Osteoblast (primary cell): Measurements from ENCODE around the gene EIF4E1B. TPM values are rescaled to one million over a fixed set of nuclear protein-coding genes. Genes with fewer than 3 reads are reported as not detected.

Source experiments
- DNase-seq: peaks from one replicate; pipeline ENCODE4 v3.0.0; 2011; ENCODE audit warnings: low spot score, mixed read lengths; ENCODE audit not compliant: insufficient read length; ENCODE audit errors: missing footprints
- H2AFZ ChIP-seq: 2 replicates; pipeline ENCODE4 v1.6.0; 2011; ENCODE audit warnings: mild to moderate bottlenecking, low read length
- H3K27ac ChIP-seq: 2 replicates; pipeline ENCODE4 v1.5.1; 2011; ENCODE audit warnings: mild to moderate bottlenecking, low read depth, low read length, moderate library complexity
- H3K27me3 ChIP-seq: 2 replicates; pipeline ENCODE4 v1.6.0; 2012; ENCODE audit warnings: mild to moderate bottlenecking, control low read depth, inconsistent platforms, low read length, moderate library complexity; ENCODE audit not compliant: insufficient read depth
- H3K36me3 ChIP-seq: 2 replicates; pipeline ENCODE4 v1.5.1; 2011; ENCODE audit warnings: mild to moderate bottlenecking, low read length, control low read depth, moderate library complexity; ENCODE audit not compliant: insufficient read depth
- H3K4me1 ChIP-seq: 2 replicates; pipeline ENCODE4 v1.5.1; 2011; ENCODE audit warnings: mild to moderate bottlenecking, low read length, control low read depth, moderate library complexity; ENCODE audit not compliant: insufficient read depth
- H3K4me2 ChIP-seq: 2 replicates; pipeline ENCODE4 v1.6.0; 2011; ENCODE audit warnings: mild to moderate bottlenecking, low read length; ENCODE audit not compliant: insufficient read depth
- H3K4me3 ChIP-seq: fragments of 200-600 bp; sonication (generic); 3 replicates; pipeline ENCODE4 v1.5.1; 2012; ENCODE audit warnings: mild to moderate bottlenecking, low read length, inconsistent platforms; ENCODE audit not compliant: insufficient read depth
- H3K79me2 ChIP-seq: 2 replicates; pipeline ENCODE4 v1.6.0; 2012; ENCODE audit warnings: mild to moderate bottlenecking, low read length, control low read depth, inconsistent platforms; ENCODE audit not compliant: insufficient read depth
- H3K9me3 ChIP-seq: 2 replicates; pipeline ENCODE4 v1.5.1; 2011; ENCODE audit warnings: low read depth, low read length, control low read depth
- H4K20me1 ChIP-seq: 2 replicates; pipeline ENCODE4 v1.6.0; 2012; ENCODE audit warnings: mild to moderate bottlenecking, low read length, control low read depth; ENCODE audit not compliant: insufficient read depth
- CTCF ChIP-seq: IDR thresholded peaks from 2 replicates; pipeline ENCODE4 v1.5.1; 2011; ENCODE audit warnings: mild to moderate bottlenecking, low read depth, low read length, moderate library complexity; ENCODE audit errors: extremely low read depth
- total RNA-seq: library from RNA; depleted of rRNA; stranded (reverse); fragments of >200 nt; gene quantifications from 2 replicates; pipeline ENCODE4 v1.2.3, GENCODE V29; 2012

EIF4E1B gene
- total RNA-seq, 1 donor = not detected

- Histone ChIP-seq H3K79me2 (no peaks in the 10 kb centered on the region), H3K4me1 (peaks cover 10% of the 10 kb centered on the region), H3K9me3 (no peaks in the 10 kb centered on the region), H2AFZ (no peak overlapping the region), H3K27ac (no peak overlapping the region), H3K4me2 (no peak overlapping the region), H3K36me3 (no peaks in the 10 kb centered on the region), H4K20me1 (no peaks in the 10 kb centered on the region), H3K27me3 (peaks cover 38% of the 10 kb centered on the region), H3K4me3 (no peak overlapping the region)
- TF ChIP-seq CTCF = peak; percentile 67
- DNase-seq = peak; percentile 86
These were observed 45.3 kb downstream of the EIF4E1B start for GRCh38 chr5:176675676-176676360.

- H3K27ac ChIP-seq = no peak overlapping the region
- H3K4me1 ChIP-seq = peaks cover 10% of the 10 kb centered on the region
- no peaks in the 10 kb centered on the region for H3K9me3 ChIP-seq
- TF ChIP-seq CTCF = no peak
- peak; percentile 96 for DNase-seq
- no peaks in the 10 kb centered on the region for H4K20me1 ChIP-seq
- H3K79me2 ChIP-seq = no peaks in the 10 kb centered on the region
- H3K4me3 ChIP-seq = no peak overlapping the region
- H2AFZ ChIP-seq = no peak overlapping the region
- no peak overlapping the region for H3K4me2 ChIP-seq
- H3K36me3 ChIP-seq = no peaks in the 10 kb centered on the region
- peaks cover 39% of the 10 kb centered on the region for H3K27me3 ChIP-seq
These were observed 45.9 kb downstream of the EIF4E1B start for GRCh38 chr5:176676361-176676824.

- H3K36me3 ChIP-seq = no peaks in the 10 kb centered on the region
- peaks cover 41% of the 10 kb centered on the region for H3K27me3 ChIP-seq
- H3K4me3 ChIP-seq = no peak overlapping the region
- peak; percentile 85 for DNase-seq
- no peak overlapping the region for H3K27ac ChIP-seq
- TF ChIP-seq CTCF = no peak
- H4K20me1 ChIP-seq = no peaks in the 10 kb centered on the region
- H2AFZ ChIP-seq = no peak overlapping the region
- H3K79me2 ChIP-seq = no peaks in the 10 kb centered on the region
- no peak overlapping the region for H3K4me2 ChIP-seq
- peaks cover 10% of the 10 kb centered on the region for H3K4me1 ChIP-seq
- H3K9me3 ChIP-seq = no peaks in the 10 kb centered on the region
These were observed 46.9 kb downstream of the EIF4E1B start for GRCh38 chr5:176677209-176677939.

GRCh38 chr5:176678584-176678983, 48.1 kb downstream of the EIF4E1B start:
- no peaks in the 10 kb centered on the region for H3K79me2 ChIP-seq
- H3K36me3 ChIP-seq = no peaks in the 10 kb centered on the region
- no peak overlapping the region for H3K27ac ChIP-seq
- no peaks in the 10 kb centered on the region for H4K20me1 ChIP-seq
- H3K9me3 ChIP-seq = no peaks in the 10 kb centered on the region
- peaks cover 10% of the 10 kb centered on the region for H3K4me1 ChIP-seq
- H3K27me3 ChIP-seq = peaks cover 48% of the 10 kb centered on the region
- H3K4me2 ChIP-seq = no peak overlapping the region
- TF ChIP-seq CTCF = no peak
- H3K4me3 ChIP-seq = no peak overlapping the region
- DNase-seq = no peak
- no peak overlapping the region for H2AFZ ChIP-seq
